ENCODE data around the gene SMARCA1. TPM values are rescaled to one million over a fixed set of nuclear protein-coding genes. Genes with fewer than 3 reads are reported as not detected.

SMARCA1 gene
- total and polyA plus RNA-seq, 2 donors (not counting 1 experiment from before 2014, with no cell fraction given): 0.07 to 0.39 TPM

DNA sequence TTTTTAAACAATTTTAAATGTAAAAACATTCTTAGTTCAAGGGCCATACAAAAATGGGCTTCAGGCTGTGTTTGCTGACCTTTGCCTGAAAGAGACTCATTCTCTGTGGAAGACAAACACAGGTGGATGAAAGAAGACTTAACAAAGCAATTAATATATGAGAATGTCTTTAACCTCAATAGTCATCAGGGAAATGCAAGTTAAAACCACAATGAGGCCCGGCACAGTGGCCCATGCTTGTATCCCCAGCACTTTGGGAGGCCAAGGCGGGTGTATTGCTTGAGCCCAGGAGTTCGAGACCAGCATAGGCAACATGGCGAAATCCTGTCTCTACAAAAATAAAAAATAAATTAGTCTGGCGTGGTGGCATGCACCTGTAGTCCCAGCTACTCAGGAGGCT, 7.1 kb upstream of the SMARCA1 start:
- H3K9me3 Mint-ChIP-seq (ENCODE audit: insufficient read depth): no peaks in the 10 kb centered on the region
- intact Hi-C loops (cut with micrococcal nuclease): no loop called here
- Histone ChIP-seq H3K79me2 (ENCODE audit: control insufficient read depth, insufficient read depth, low read length) (no peaks in the 10 kb centered on the region), H3K4me2 (replicated peaks; ENCODE audit: low read depth, low read length, poor library complexity, severe bottlenecking) (no peak overlapping the region), H3K36me3 (replicated peaks in 1 of 2; ENCODE audit: control extremely low read depth in 1 of 2, control insufficient read depth in 1 of 2, extremely low read depth in 1 of 2, insufficient read depth in 2 of 2, low read length in 1 of 2) (no peaks in the 10 kb centered on the region), H3K9ac (ENCODE audit: low read length) (no peak overlapping the region), H3K27me3 (replicated peaks in 1 of 4; ENCODE audit: control extremely low read depth in 1 of 4, control insufficient read depth in 3 of 4, insufficient read depth in 4 of 4, low read length in 3 of 4) (no peaks in the 10 kb centered on the region), H4K20me1 (ENCODE audit: control insufficient read depth, insufficient read depth, low read length, poor library complexity, severe bottlenecking) (no peaks in the 10 kb centered on the region), H3K9me3 (ENCODE audit: control extremely low read depth in 1 of 3, control insufficient read depth in 2 of 3, insufficient read depth in 1 of 3, low read length in 2 of 3) (no peaks in the 10 kb centered on the region), H3K4me1 (ENCODE audit: control insufficient read depth in 2 of 2, insufficient read depth in 2 of 2, low read length in 2 of 2) (no peaks in the 10 kb centered on the region), H3K27ac (ENCODE audit: low read length in 2 of 2) (no peak overlapping the region), H3K4me3 (ENCODE audit: control extremely low read depth in 1 of 5, extremely low read depth in 1 of 5, insufficient read depth in 1 of 5, low read depth in 2 of 5, low read length in 4 of 5) (no peak overlapping the region), H2AFZ (ENCODE audit: insufficient read depth, low read depth, low read length, poor library complexity, severe bottlenecking) (no peak overlapping the region)
- no peaks in the 10 kb centered on the region for H3K27me3 Mint-ChIP-seq
- ATAC-seq (ENCODE audit: low read depth): no peak
- WGBS (ENCODE audit: insufficient coverage): 80% methylated on average over 1 of the region's 5 CpGs
- POLR2A ChIA-PET: no interaction called here
- no peak for DNase-seq
- H3K27ac Mint-ChIP-seq: no peak overlapping the region
- CTCF ChIA-PET: no interaction called here
- TF ChIP-seq EZH2 (IDR thresholded peaks at IDR 0.05; ENCODE audit: borderline replicate concordance, insufficient read depth, low read depth, low read length, poor library complexity, severe bottlenecking): no peak
- TF ChIP-seq, protein P1, sequence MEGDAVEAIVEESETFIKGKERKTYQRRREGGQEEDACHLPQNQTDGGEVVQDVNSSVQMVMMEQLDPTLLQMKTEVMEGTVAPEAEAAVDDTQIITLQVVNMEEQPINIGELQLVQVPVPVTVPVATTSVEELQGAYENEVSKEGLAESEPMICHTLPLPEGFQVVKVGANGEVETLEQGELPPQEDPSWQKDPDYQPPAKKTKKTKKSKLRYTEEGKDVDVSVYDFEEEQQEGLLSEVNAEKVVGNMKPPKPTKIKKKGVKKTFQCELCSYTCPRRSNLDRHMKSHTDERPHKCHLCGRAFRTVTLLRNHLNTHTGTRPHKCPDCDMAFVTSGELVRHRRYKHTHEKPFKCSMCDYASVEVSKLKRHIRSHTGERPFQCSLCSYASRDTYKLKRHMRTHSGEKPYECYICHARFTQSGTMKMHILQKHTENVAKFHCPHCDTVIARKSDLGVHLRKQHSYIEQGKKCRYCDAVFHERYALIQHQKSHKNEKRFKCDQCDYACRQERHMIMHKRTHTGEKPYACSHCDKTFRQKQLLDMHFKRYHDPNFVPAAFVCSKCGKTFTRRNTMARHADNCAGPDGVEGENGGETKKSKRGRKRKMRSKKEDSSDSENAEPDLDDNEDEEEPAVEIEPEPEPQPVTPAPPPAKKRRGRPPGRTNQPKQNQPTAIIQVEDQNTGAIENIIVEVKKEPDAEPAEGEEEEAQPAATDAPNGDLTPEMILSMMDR (IDR thresholded peaks at IDR 0.05): no peak
- H3K4me1 Mint-ChIP-seq: no peaks in the 10 kb centered on the region
- H3K4me3 Mint-ChIP-seq: no peak overlapping the region

GRCh38 chrX:129529685-129530281, 6.5 kb upstream of the SMARCA1 start:
- H3K9me3 Mint-ChIP-seq (ENCODE audit: insufficient read depth): no peaks in the 10 kb centered on the region
- DNase-seq: no peak
- ChIA-PET POLR2A (no interaction called here), CTCF (no interaction called here)
- Histone ChIP-seq H3K79me2 (ENCODE audit: control insufficient read depth, insufficient read depth, low read length) (no peaks in the 10 kb centered on the region), H3K27me3 (replicated peaks in 1 of 4; ENCODE audit: control extremely low read depth in 1 of 4, control insufficient read depth in 3 of 4, insufficient read depth in 4 of 4, low read length in 3 of 4) (no peaks in the 10 kb centered on the region), H3K9me3 (ENCODE audit: control extremely low read depth in 1 of 3, control insufficient read depth in 2 of 3, insufficient read depth in 1 of 3, low read length in 2 of 3) (no peaks in the 10 kb centered on the region), H3K27ac (ENCODE audit: low read length in 2 of 2) (no peak overlapping the region), H4K20me1 (ENCODE audit: control insufficient read depth, insufficient read depth, low read length, poor library complexity, severe bottlenecking) (no peaks in the 10 kb centered on the region), H3K36me3 (replicated peaks in 1 of 2; ENCODE audit: control extremely low read depth in 1 of 2, control insufficient read depth in 1 of 2, extremely low read depth in 1 of 2, insufficient read depth in 2 of 2, low read length in 1 of 2) (no peaks in the 10 kb centered on the region), H3K4me3 (ENCODE audit: control extremely low read depth in 1 of 5, extremely low read depth in 1 of 5, insufficient read depth in 1 of 5, low read depth in 2 of 5, low read length in 4 of 5) (no peak overlapping the region), H3K9ac (ENCODE audit: low read length) (no peak overlapping the region), H3K4me2 (replicated peaks; ENCODE audit: low read depth, low read length, poor library complexity, severe bottlenecking) (no peak overlapping the region), H2AFZ (ENCODE audit: insufficient read depth, low read depth, low read length, poor library complexity, severe bottlenecking) (no peak overlapping the region), H3K4me1 (ENCODE audit: control insufficient read depth in 2 of 2, insufficient read depth in 2 of 2, low read length in 2 of 2) (no peaks in the 10 kb centered on the region)
- intact Hi-C loops (cut with micrococcal nuclease): no loop called here
- no peak overlapping the region for H3K27ac Mint-ChIP-seq
- H3K4me1 Mint-ChIP-seq: no peaks in the 10 kb centered on the region
- ATAC-seq (ENCODE audit: low read depth): no peak
- H3K4me3 Mint-ChIP-seq: no peak overlapping the region
- no peaks in the 10 kb centered on the region for H3K27me3 Mint-ChIP-seq
- TF ChIP-seq, protein P1 (IDR thresholded peaks at IDR 0.05): no peak
- TF ChIP-seq EZH2 (IDR thresholded peaks at IDR 0.05; ENCODE audit: borderline replicate concordance, insufficient read depth, low read depth, low read length, poor library complexity, severe bottlenecking): no peak
- WGBS (ENCODE audit: insufficient coverage): no CpG with 5 or more reads among the region's 4 CpGs
